Transverse colon (tissue), 4 donors: ENCODE data around the gene EYA3.

Source experiments
- CTCF ChIP-seq, 5 experiments: fragments of 200-600 bp in 3 of 5; fragments of 450-650 bp in 2 of 5; sonication (generic) in 3 of 5; IDR thresholded peaks; 1 replicate in 2 of 5; 2 replicates in 3 of 5; pipeline ENCODE4 v1.5.1; 2016 to 2017; ENCODE audit warnings: antibody characterized with exemption in 5 of 5, inconsistent platforms in 3 of 5, mild to moderate bottlenecking in 2 of 5, moderate library complexity in 1 of 5
- POLR2A ChIP-seq: fragments of 450-650 bp; IDR thresholded peaks from one replicate; pipeline ENCODE4 v1.6.1; 2016; ENCODE audit warnings: antibody characterized with exemption, mild to moderate bottlenecking, moderate library complexity
- POLR2AphosphoS5 ChIP-seq, 3 donors: sonication (generic); formaldehyde crosslinking; IDR thresholded peaks; one replicate each; pipeline ENCODE4 v1.6.1; 2016; ENCODE audit warnings: antibody characterized with exemption in 3 of 3

DNA sequence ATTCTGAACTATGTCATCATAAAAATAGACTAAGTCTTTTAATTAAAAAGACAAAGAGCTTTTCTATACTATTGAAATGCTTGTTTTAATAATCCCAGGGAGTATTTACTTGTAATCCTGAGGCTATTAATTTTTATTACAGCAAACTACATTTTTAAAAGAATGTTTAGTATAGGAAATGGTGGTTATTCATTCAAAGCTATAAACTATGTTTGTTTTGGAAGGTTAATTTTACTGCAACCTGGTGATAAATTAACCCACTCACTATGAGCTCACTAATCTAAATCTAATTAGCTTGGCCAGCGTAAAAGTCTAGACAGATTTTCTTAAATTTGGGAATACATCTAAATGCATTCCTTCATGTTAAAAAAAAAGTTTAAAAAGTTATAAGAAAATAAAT lies 13.8 kb upstream of the EYA3 start:
- TF ChIP-seq POLR2AphosphoS5 (IDR thresholded peaks at IDR 0.05), result no peak
- no peak for TF ChIP-seq POLR2A
- TF ChIP-seq CTCF (IDR thresholded peaks at IDR 0.05), result no peak
